ENCODE data around the gene BABAM2.

DNA sequence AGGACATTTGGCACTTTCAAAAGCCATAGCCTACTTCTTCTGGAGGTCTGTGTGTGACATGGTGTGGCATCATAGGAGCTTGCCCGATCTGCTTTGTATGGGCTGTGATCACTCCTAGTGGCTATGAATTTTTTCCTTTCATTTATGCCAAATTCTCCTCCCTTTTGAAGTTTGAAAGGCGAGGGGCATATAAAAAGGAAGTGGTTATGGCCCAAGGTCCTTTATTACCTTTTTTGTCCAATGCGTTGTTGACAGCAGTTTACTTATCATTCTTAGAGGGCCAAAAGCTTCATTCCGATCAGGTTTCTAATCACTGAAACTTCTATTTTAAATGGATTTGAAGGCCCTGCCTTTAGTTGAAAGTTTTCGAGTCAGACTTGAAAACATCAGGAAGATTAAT is 277.8 kb downstream of the BABAM2 start:
- TF ChIP-seq POLR2A (IDR thresholded peaks at IDR 0.05): no peak
- peak in 1 of 6 experiments; percentile 15 for TF ChIP-seq CTCF (IDR thresholded peaks at IDR 0.05)

Measured in Peyer's patch (tissue), 4 donors.